Gastrocnemius medialis (tissue), 4 donors: ENCODE measurements around the gene TRAPPC5.

Experiments used
- CTCF ChIP-seq, 5 experiments: fragments of 450-650 bp in 3 of 5; fragments of 200-600 bp in 2 of 5; sonication (generic) in 2 of 5; IDR thresholded peaks in 4 of 5; conservative IDR thresholded peaks in 1 of 5; 1 replicate in 4 of 5; 2 replicates in 1 of 5; pipeline ENCODE4 v1.5.1; 2016 to 2019; ENCODE audit warnings: antibody characterized with exemption in 5 of 5, mild to moderate bottlenecking in 3 of 5, moderate library complexity in 3 of 5
- POLR2A ChIP-seq, 2 donors: fragments of 450-650 bp; IDR thresholded peaks; one replicate each; pipeline ENCODE4 v1.6.1; 2017; ENCODE audit warnings: antibody characterized with exemption in 2 of 2, mild to moderate bottlenecking in 2 of 2, moderate library complexity in 2 of 2

- TF ChIP-seq CTCF (IDR thresholded peaks at IDR 0.05 in 4 of 5, conservative IDR thresholded peaks at IDR 0.05 in 1 of 5), result no peak
- TF ChIP-seq POLR2A (IDR thresholded peaks at IDR 0.05), result no peak
These were observed 44.3 kb upstream of the TRAPPC5 start for GRCh38 chr19:7636317-7636690.
